Suprapubic skin (tissue), 4 donors: ENCODE data around the gene PIK3CA.

Experiments
- EP300 ChIP-seq: sonication (generic); formaldehyde crosslinking; IDR thresholded peaks from one replicate; pipeline ENCODE4 v1.6.1; 2017; ENCODE audit warnings: antibody characterized with exemption
- POLR2A ChIP-seq, 2 donors: fragments of 450-650 bp; IDR thresholded peaks; one replicate each; pipeline ENCODE4 v1.6.1; 2017; ENCODE audit warnings: antibody characterized with exemption in 2 of 2, mild to moderate bottlenecking in 2 of 2, moderate library complexity in 2 of 2
- POLR2AphosphoS5 ChIP-seq, 3 donors: sonication (generic); formaldehyde crosslinking; IDR thresholded peaks; one replicate each; pipeline ENCODE4 v1.6.1; 2017; ENCODE audit warnings: antibody characterized with exemption in 3 of 3
- TF ChIP-seq, protein P1 (sequence below), 2 donors: fragments of 200-600 bp in 1 of 2; fragments of 450-650 bp in 1 of 2; sonication (generic) in 1 of 2; IDR thresholded peaks; one replicate each; pipeline ENCODE4 v1.5.1; 2016 to 2019; ENCODE audit warnings: antibody characterized with exemption in 2 of 2, mild to moderate bottlenecking in 1 of 2, moderate library complexity in 1 of 2

GRCh38 chr3:179098388-179099077, 49.6 kb upstream of the PIK3CA start:
- TF ChIP-seq, protein P1, sequence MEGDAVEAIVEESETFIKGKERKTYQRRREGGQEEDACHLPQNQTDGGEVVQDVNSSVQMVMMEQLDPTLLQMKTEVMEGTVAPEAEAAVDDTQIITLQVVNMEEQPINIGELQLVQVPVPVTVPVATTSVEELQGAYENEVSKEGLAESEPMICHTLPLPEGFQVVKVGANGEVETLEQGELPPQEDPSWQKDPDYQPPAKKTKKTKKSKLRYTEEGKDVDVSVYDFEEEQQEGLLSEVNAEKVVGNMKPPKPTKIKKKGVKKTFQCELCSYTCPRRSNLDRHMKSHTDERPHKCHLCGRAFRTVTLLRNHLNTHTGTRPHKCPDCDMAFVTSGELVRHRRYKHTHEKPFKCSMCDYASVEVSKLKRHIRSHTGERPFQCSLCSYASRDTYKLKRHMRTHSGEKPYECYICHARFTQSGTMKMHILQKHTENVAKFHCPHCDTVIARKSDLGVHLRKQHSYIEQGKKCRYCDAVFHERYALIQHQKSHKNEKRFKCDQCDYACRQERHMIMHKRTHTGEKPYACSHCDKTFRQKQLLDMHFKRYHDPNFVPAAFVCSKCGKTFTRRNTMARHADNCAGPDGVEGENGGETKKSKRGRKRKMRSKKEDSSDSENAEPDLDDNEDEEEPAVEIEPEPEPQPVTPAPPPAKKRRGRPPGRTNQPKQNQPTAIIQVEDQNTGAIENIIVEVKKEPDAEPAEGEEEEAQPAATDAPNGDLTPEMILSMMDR (IDR thresholded peaks at IDR 0.05) = no peak
- TF ChIP-seq POLR2A (IDR thresholded peaks at IDR 0.05) (no peak), POLR2AphosphoS5 (IDR thresholded peaks at IDR 0.05) (no peak), EP300 (no peak)
